ENCODE data around the gene ASCL5. TPM values are rescaled to one million over a fixed set of nuclear protein-coding genes. Genes with fewer than 3 reads are reported as not detected.

The ASCL5 gene
- total and polyA plus RNA-seq, 4 experiments from 2014 or later = 0.30 TPM; not detected in 3

GRCh38 chr1:201136355-201137023 lies 9.5 kb upstream of the ASCL5 start:
- ChIA-PET CTCF (ENCODE audit: partially characterized antibody) (interaction anchor here (2.2 kb wide), 1 partner anchor 17 kb away, joined by 8 read pairs; no protein-coding TSS in a partner anchor), POLR2A (ENCODE audit: partially characterized antibody) (no interaction called here)
- H3K4me1 ChIP-seq (ENCODE audit: insufficient read depth, low read length) = no peaks in the 10 kb centered on the region
- Mint-ChIP-seq H3K36me3 (peaks cover 11 to 48% of the 10 kb centered on the region in 2 donors), H3K27me3 (no peaks in the 10 kb centered on the region), H3K4me1 (peaks cover 0 to 3% (median 0%) of the 10 kb centered on the region in 4 donors), H3K27ac (peak overlapping the region in 1 of 7 donors; percentile 59), H3K9me3 (peaks cover 0 to 4% (median 0%) of the 10 kb centered on the region in 8 donors), H3K4me3 (no peak overlapping the region)
- H3K27ac ChIP-seq (ENCODE audit: low read depth, low read length) = no peak overlapping the region
- H3K4me3 ChIP-seq (ENCODE audit: low read length in 2 of 2) = no peak overlapping the region
- H3K36me3 ChIP-seq (ENCODE audit: insufficient read depth, low read length) = peaks cover 3% of the 10 kb centered on the region
- no peaks in the 10 kb centered on the region for H3K27me3 ChIP-seq (ENCODE audit: insufficient read depth, low read length)
- no peak for DNase-seq
- intact Hi-C loops (cut with micrococcal nuclease) = no loop called here
- no peaks in the 10 kb centered on the region for H3K9me3 ChIP-seq (ENCODE audit: control insufficient read depth in 1 of 2, low read length in 2 of 2)

GRCh38 chr1:201134405-201134804 lies 7.4 kb upstream of the ASCL5 start:
- Histone ChIP-seq H3K36me3 (ENCODE audit: insufficient read depth, low read length) (no peaks in the 10 kb centered on the region), H3K4me1 (ENCODE audit: insufficient read depth, low read length) (no peaks in the 10 kb centered on the region), H3K27ac (ENCODE audit: low read depth, low read length) (no peak overlapping the region), H3K4me3 (ENCODE audit: low read length in 2 of 2) (no peak overlapping the region), H3K27me3 (ENCODE audit: insufficient read depth, low read length) (no peaks in the 10 kb centered on the region), H3K9me3 (ENCODE audit: control insufficient read depth in 1 of 2, low read length in 2 of 2) (no peaks in the 10 kb centered on the region)
- peaks cover 0 to 4% (median 0%) of the 10 kb centered on the region in 8 donors for H3K9me3 Mint-ChIP-seq
- DNase-seq = no peak
- intact Hi-C loops (cut with micrococcal nuclease) = no loop called here
- peaks cover 0 to 3% (median 0%) of the 10 kb centered on the region in 4 donors for H3K4me1 Mint-ChIP-seq
- H3K36me3 Mint-ChIP-seq = peaks cover 11 to 34% of the 10 kb centered on the region in 2 donors
- H3K27me3 Mint-ChIP-seq = no peaks in the 10 kb centered on the region
- H3K27ac Mint-ChIP-seq = no peak overlapping the region
- CTCF ChIA-PET (ENCODE audit: partially characterized antibody) = no interaction called here
- H3K4me3 Mint-ChIP-seq = no peak overlapping the region
- POLR2A ChIA-PET (ENCODE audit: partially characterized antibody) = no interaction called here

- intact Hi-C loops (cut with micrococcal nuclease) = no loop called here
- ChIA-PET POLR2A (ENCODE audit: partially characterized antibody) (no interaction called here), CTCF (ENCODE audit: partially characterized antibody) (no interaction called here)
- no peaks in the 10 kb centered on the region for H3K9me3 ChIP-seq (ENCODE audit: control insufficient read depth in 1 of 2, low read length in 2 of 2)
- Mint-ChIP-seq H3K27ac (peak overlapping the region in 2 of 7 donors; percentile 5 to 48), H3K27me3 (peaks cover 0 to 2% of the 10 kb centered on the region in 2 donors), H3K4me3 (no peak overlapping the region), H3K36me3 (peaks cover 8 to 20% of the 10 kb centered on the region in 2 donors), H3K9me3 (peaks cover 0 to 4% (median 0%) of the 10 kb centered on the region in 8 donors), H3K4me1 (peaks cover 0 to 3% (median 0%) of the 10 kb centered on the region in 4 donors)
- DNase-seq = no peak
- H3K27me3 ChIP-seq (ENCODE audit: insufficient read depth, low read length) = no peaks in the 10 kb centered on the region
- H3K36me3 ChIP-seq (ENCODE audit: insufficient read depth, low read length) = no peaks in the 10 kb centered on the region
- H3K4me3 ChIP-seq (ENCODE audit: low read length in 2 of 2) = no peak overlapping the region
- no peak overlapping the region for H3K27ac ChIP-seq (ENCODE audit: low read depth, low read length)
- no peaks in the 10 kb centered on the region for H3K4me1 ChIP-seq (ENCODE audit: insufficient read depth, low read length)
These were observed 4.4 kb upstream of the ASCL5 start for GRCh38 chr1:201131398-201131797.

DNA sequence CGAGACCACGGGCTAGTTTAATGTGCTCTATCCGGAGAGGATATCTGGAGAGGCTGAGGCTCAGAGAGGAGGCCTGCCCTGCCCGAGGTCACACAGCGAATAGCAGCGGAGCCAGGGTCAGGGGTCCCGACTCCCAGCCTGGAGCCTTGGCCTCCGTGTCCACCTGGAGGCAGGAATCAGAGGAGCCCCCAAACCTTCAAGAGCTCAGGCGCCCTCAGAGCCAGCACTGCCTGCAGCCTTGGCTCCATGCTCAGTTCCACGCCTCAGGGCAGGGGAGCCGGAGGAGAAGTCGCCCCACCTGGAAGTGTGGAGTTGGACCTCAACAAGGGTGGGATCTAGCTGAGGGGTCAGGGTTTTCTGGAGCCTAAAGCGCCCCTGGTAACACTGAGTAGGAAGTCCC lies 2.0 kb upstream of the ASCL5 start:
- H3K36me3 Mint-ChIP-seq = peaks cover 0 to 6% of the 10 kb centered on the region in 2 donors
- no peak overlapping the region for H3K4me3 Mint-ChIP-seq
- Histone ChIP-seq H3K9me3 (ENCODE audit: control insufficient read depth in 1 of 2, low read length in 2 of 2) (no peaks in the 10 kb centered on the region), H3K36me3 (ENCODE audit: insufficient read depth, low read length) (no peaks in the 10 kb centered on the region), H3K27me3 (ENCODE audit: insufficient read depth, low read length) (no peaks in the 10 kb centered on the region), H3K27ac (ENCODE audit: low read depth, low read length) (no peak overlapping the region), H3K4me3 (ENCODE audit: low read length in 2 of 2) (no peak overlapping the region), H3K4me1 (ENCODE audit: insufficient read depth, low read length) (no peaks in the 10 kb centered on the region)
- intact Hi-C loops (cut with micrococcal nuclease) = no loop called here
- H3K9me3 Mint-ChIP-seq = peaks cover 0 to 4% (median 0%) of the 10 kb centered on the region in 8 donors
- DNase-seq = no peak
- ChIA-PET POLR2A (ENCODE audit: partially characterized antibody) (no interaction called here), CTCF (ENCODE audit: partially characterized antibody) (interaction anchor here (1.6 kb wide), 1 partner anchor 9 kb away, joined by 6 read pairs; no protein-coding TSS in a partner anchor)
- H3K27me3 Mint-ChIP-seq = peaks cover 3 to 8% of the 10 kb centered on the region in 2 donors
- H3K4me1 Mint-ChIP-seq = peaks cover 0 to 3% (median 0%) of the 10 kb centered on the region in 4 donors
- no peak overlapping the region for H3K27ac Mint-ChIP-seq

DNA sequence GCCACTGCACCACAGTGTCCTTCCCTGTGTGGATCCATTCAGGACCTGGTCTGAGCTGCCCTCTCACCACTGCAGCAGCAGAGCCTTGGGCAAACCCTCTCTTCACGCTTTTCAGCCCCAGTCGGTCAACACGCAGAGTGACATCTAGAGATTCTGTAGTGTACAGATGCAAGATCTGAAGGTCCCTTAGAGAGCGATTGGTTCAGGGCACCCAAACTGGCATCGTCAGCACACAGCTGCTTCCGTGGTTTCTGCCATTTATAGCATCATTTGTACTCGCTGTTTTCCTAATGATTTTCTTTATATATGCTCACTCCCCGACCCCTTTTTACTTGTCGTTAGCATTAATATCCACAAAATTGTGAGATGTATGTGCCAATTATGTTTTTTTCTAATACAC lies 1.5 kb upstream of the ASCL5 start:
- no peak overlapping the region for H3K4me3 Mint-ChIP-seq
- H3K36me3 ChIP-seq (ENCODE audit: insufficient read depth, low read length) = no peaks in the 10 kb centered on the region
- no peak overlapping the region for H3K4me3 ChIP-seq (ENCODE audit: low read length in 2 of 2)
- peaks cover 0 to 3% (median 0%) of the 10 kb centered on the region in 4 donors for H3K4me1 Mint-ChIP-seq
- peaks cover 0 to 4% (median 0%) of the 10 kb centered on the region in 8 donors for H3K9me3 Mint-ChIP-seq
- no peaks in the 10 kb centered on the region for H3K4me1 ChIP-seq (ENCODE audit: insufficient read depth, low read length)
- H3K27ac Mint-ChIP-seq = no peak overlapping the region
- peaks cover 0 to 3% of the 10 kb centered on the region in 2 donors for H3K36me3 Mint-ChIP-seq
- H3K27me3 Mint-ChIP-seq = peaks cover 3 to 8% of the 10 kb centered on the region in 2 donors
- CTCF ChIA-PET (ENCODE audit: partially characterized antibody) = interaction anchor here (1.6 kb wide), 1 partner anchor 9 kb away, joined by 6 read pairs; no protein-coding TSS in a partner anchor
- intact Hi-C loops (cut with micrococcal nuclease) = no loop called here
- H3K27ac ChIP-seq (ENCODE audit: low read depth, low read length) = no peak overlapping the region
- DNase-seq = no peak
- POLR2A ChIA-PET (ENCODE audit: partially characterized antibody) = no interaction called here
- H3K9me3 ChIP-seq (ENCODE audit: control insufficient read depth in 1 of 2, low read length in 2 of 2) = no peaks in the 10 kb centered on the region
- H3K27me3 ChIP-seq (ENCODE audit: insufficient read depth, low read length) = peaks cover 4% of the 10 kb centered on the region

DNA sequence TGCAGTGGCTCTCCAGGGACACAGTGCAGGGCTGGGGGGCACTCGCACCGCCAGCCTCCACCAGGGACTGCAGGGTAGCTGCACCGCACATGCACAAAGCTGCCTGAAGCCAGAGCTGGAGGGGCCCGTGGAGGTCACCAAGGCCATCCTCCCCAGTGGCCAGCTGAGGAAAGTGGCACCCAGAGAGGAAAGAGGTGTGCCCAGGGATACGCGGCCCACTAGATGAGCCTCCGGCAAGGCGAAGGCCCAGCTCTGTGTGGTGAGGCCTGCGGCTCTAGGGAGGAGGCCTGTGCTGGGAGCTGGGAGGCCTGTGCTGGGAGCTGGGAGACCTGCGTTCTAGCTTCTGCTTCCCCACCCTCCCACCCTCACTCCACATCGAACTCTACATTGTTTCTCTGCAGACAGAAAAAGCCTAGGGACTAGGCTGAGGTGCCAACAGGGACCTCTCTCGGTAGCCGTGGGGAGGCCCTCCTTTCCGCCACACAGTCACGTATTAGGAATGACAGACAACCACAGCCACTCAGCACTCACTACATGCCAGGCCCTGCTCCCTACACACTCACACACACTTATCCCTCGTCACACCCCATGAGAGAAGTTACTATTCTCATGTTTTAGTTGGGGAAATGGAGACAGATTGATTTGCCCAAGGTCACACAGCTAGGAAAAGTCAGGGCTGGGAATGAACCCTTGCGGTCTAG lies 921 bp upstream of the ASCL5 start:
- H3K4me3 ChIP-seq (ENCODE audit: low read length in 2 of 2) = no peak overlapping the region
- peaks cover 4% of the 10 kb centered on the region for H3K27me3 ChIP-seq (ENCODE audit: insufficient read depth, low read length)
- Mint-ChIP-seq H3K9me3 (peaks cover 0 to 4% (median 0%) of the 10 kb centered on the region in 8 donors), H3K27ac (no peak overlapping the region), H3K36me3 (no peaks in the 10 kb centered on the region), H3K4me3 (no peak overlapping the region), H3K4me1 (peaks cover 0 to 3% (median 0%) of the 10 kb centered on the region in 4 donors), H3K27me3 (peaks cover 7 to 8% of the 10 kb centered on the region in 2 donors)
- no peak overlapping the region for H3K27ac ChIP-seq (ENCODE audit: low read depth, low read length)
- POLR2A ChIA-PET (ENCODE audit: partially characterized antibody) = no interaction called here
- DNase-seq = no peak
- intact Hi-C loops (cut with micrococcal nuclease) = no loop called here
- no peaks in the 10 kb centered on the region for H3K4me1 ChIP-seq (ENCODE audit: insufficient read depth, low read length)
- H3K9me3 ChIP-seq (ENCODE audit: control insufficient read depth in 1 of 2, low read length in 2 of 2) = no peaks in the 10 kb centered on the region
- H3K36me3 ChIP-seq (ENCODE audit: insufficient read depth, low read length) = no peaks in the 10 kb centered on the region
- CTCF ChIA-PET (ENCODE audit: partially characterized antibody) = no interaction called here

DNA sequence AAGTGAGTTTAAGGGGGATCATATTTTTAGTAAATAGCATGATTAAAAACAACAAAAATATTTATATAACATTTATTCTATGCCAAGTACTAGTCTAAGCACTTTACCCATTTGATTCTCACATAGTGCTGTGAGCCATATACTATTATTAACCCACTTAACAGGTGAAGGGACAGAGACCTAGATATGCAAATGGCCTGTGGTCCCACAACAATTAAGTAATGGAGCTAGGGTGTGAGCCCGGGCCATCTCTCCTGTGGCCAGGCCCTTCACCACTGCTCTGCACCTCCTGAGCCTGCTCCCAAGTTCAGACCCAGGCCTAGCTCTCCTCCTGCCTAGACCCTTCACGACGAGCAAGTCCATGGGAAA lies 537 bp downstream of the ASCL5 start:
- peaks cover 7 to 8% of the 10 kb centered on the region in 2 donors for H3K27me3 Mint-ChIP-seq
- CTCF ChIA-PET (ENCODE audit: partially characterized antibody) = no interaction called here
- intact Hi-C loops (cut with micrococcal nuclease) = no loop called here
- H3K4me3 ChIP-seq (ENCODE audit: low read length in 2 of 2) = no peak overlapping the region
- no peaks in the 10 kb centered on the region for H3K4me1 Mint-ChIP-seq
- no peaks in the 10 kb centered on the region for H3K4me1 ChIP-seq (ENCODE audit: insufficient read depth, low read length)
- peaks cover 4% of the 10 kb centered on the region for H3K27me3 ChIP-seq (ENCODE audit: insufficient read depth, low read length)
- H3K27ac Mint-ChIP-seq = no peak overlapping the region
- no peak for DNase-seq
- POLR2A ChIA-PET (ENCODE audit: partially characterized antibody) = interaction anchor here (0.6 kb wide), 1 partner anchor 29 kb away, joined by 3 read pairs; no protein-coding TSS in a partner anchor
- H3K9me3 ChIP-seq (ENCODE audit: control insufficient read depth in 1 of 2, low read length in 2 of 2) = no peaks in the 10 kb centered on the region
- H3K36me3 Mint-ChIP-seq = no peaks in the 10 kb centered on the region
- H3K9me3 Mint-ChIP-seq = no peaks in the 10 kb centered on the region
- H3K4me3 Mint-ChIP-seq = no peak overlapping the region
- no peaks in the 10 kb centered on the region for H3K36me3 ChIP-seq (ENCODE audit: insufficient read depth, low read length)
- H3K27ac ChIP-seq (ENCODE audit: low read depth, low read length) = no peak overlapping the region

Data from CD4-positive, alpha-beta memory T cell (primary cell).